ENCODE data around the gene MEPE. TPM values are rescaled to one million over a fixed set of nuclear protein-coding genes. Genes with fewer than 3 reads are reported as not detected.

Gene MEPE
- total and polyA plus RNA-seq, 2 of the 8 experiments (the other 6 are each of a cell fraction or from before 2014, with no cell fraction given), result not detected

GRCh38 chr4:87799301-87800113 lies 33.3 kb upstream of the MEPE start, which contains the start of gene IBSP:
Gene IBSP, plus strand, starts transcription at chr4:87799554. Its CDS starts 2,808 bp downstream, at chr4:87802362.
- no peak within 1 kb of the TSS for H2AK5ac ChIP-seq (ENCODE audit: low read depth, low read length)
- TF ChIP-seq CHD1 (IDR thresholded peaks at IDR 0.05; ENCODE audit: low read depth, low read length) (no peak), BCL11A (IDR thresholded peaks at IDR 0.05; ENCODE audit: low read depth in 2 of 2, low read length in 2 of 2) (no peak), ZNF274 (IDR thresholded peaks at IDR 0.05; ENCODE audit: borderline replicate concordance, extremely low read depth, low read length) (no peak), KDM1A (IDR thresholded peaks at IDR 0.05; ENCODE audit: borderline replicate concordance, low read length) (no peak), ASH2L (IDR thresholded peaks at IDR 0.05; ENCODE audit: low read length) (no peak), TCF12 (IDR thresholded peaks at IDR 0.05; ENCODE audit: low read depth, low read length) (no peak), YY1 (IDR thresholded peaks at IDR 0.05; ENCODE audit: low read depth, low read length) (no peak), NANOG (IDR thresholded peaks at IDR 0.05; ENCODE audit: insufficient read depth, low read depth, low read length, poor library complexity, severe bottlenecking) (no peak), HDAC2 (IDR thresholded peaks at IDR 0.05; ENCODE audit: borderline replicate concordance in 1 of 2, low read depth in 2 of 2, low read length in 2 of 2) (no peak), BACH1 (IDR thresholded peaks at IDR 0.05; ENCODE audit: low read length) (no peak), KDM4A (IDR thresholded peaks at IDR 0.05; ENCODE audit: low read depth, low read length, severe bottlenecking) (no peak)
- TF ChIP-seq, protein P1, sequence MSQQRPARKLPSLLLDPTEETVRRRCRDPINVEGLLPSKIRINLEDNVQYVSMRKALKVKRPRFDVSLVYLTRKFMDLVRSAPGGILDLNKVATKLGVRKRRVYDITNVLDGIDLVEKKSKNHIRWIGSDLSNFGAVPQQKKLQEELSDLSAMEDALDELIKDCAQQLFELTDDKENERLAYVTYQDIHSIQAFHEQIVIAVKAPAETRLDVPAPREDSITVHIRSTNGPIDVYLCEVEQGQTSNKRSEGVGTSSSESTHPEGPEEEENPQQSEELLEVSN (IDR thresholded peaks at IDR 0.05), result no peak

More at GRCh38 chr4:87799301-87800113, 33.3 kb upstream of the MEPE start, which contains the start of gene IBSP:
- Histone ChIP-seq H3K4me1 (replicated peaks in 1 of 4; ENCODE audit: control insufficient read depth in 3 of 4, insufficient read depth in 4 of 4, low read length in 3 of 4) (no peaks in the 10 kb centered on the region), H2AFZ (ENCODE audit: low read length) (no peak within 1 kb of the TSS), H4K8ac (ENCODE audit: extremely low read depth, insufficient read depth, low read length) (no peak within 1 kb of the TSS), H3K79me2 (ENCODE audit: control insufficient read depth in 1 of 2, insufficient read depth in 2 of 2, low read length in 2 of 2) (no peaks in the 10 kb centered on the region), H3K4me3 (ENCODE audit: extremely low read depth in 1 of 4, insufficient read depth in 2 of 4, low read depth in 3 of 4, low read length in 4 of 4) (no peak within 1 kb of the TSS), H3K9me3 (ENCODE audit: insufficient read depth in 2 of 2, low read depth in 1 of 2, low read length in 1 of 2) (no peaks in the 10 kb centered on the region), H2BK15ac (ENCODE audit: low read length) (no peak within 1 kb of the TSS), H3K23me2 (ENCODE audit: low read depth, low read length) (no peaks in the 10 kb centered on the region), H3K4ac (replicated peaks; ENCODE audit: insufficient read length, low read depth, low read length) (no peak within 1 kb of the TSS), H3K14ac (ENCODE audit: insufficient read length) (no peak within 1 kb of the TSS), H4K91ac (replicated peaks; ENCODE audit: insufficient read length, low read length) (no peak within 1 kb of the TSS), H2BK120ac (replicated peaks; ENCODE audit: low read depth, low read length) (no peak within 1 kb of the TSS), H4K20me1 (replicated peaks in 1 of 2; ENCODE audit: control insufficient read depth in 1 of 2, insufficient read depth in 2 of 2, low read length in 2 of 2) (no peaks in the 10 kb centered on the region), H3K23ac (ENCODE audit: insufficient read length) (no peak within 1 kb of the TSS), H3K27ac (ENCODE audit: low read depth, low read length) (no peak within 1 kb of the TSS), H3K36me3 (ENCODE audit: control insufficient read depth in 2 of 4, insufficient read depth in 4 of 4, low read length in 3 of 4) (no peaks in the 10 kb centered on the region), H4K5ac (ENCODE audit: insufficient read length, low read depth, low read length) (no peak within 1 kb of the TSS), H2BK5ac (ENCODE audit: low read depth, low read length) (no peak within 1 kb of the TSS), H3K18ac (ENCODE audit: extremely low read depth, low read length) (no peak within 1 kb of the TSS), H3K27me3 (replicated peaks in 1 of 4; ENCODE audit: control insufficient read depth in 3 of 4, extremely low read depth in 1 of 4, insufficient read depth in 3 of 4, low read length in 3 of 4) (no peaks in the 10 kb centered on the region), H3K4me2 (ENCODE audit: insufficient read depth in 1 of 2, low read depth in 2 of 2, low read length in 2 of 2) (no peak within 1 kb of the TSS), H2BK12ac (ENCODE audit: low read depth, low read length) (no peak within 1 kb of the TSS), H2BK20ac (ENCODE audit: low read length) (no peak within 1 kb of the TSS), H3K9ac (replicated peaks in 1 of 4; ENCODE audit: extremely low read depth in 1 of 4, low read depth in 3 of 4, low read length in 3 of 4) (no peak within 1 kb of the TSS), H3K79me1 (ENCODE audit: low read depth, low read length) (no peaks in the 10 kb centered on the region), H3K56ac (replicated peaks; ENCODE audit: insufficient read length, low read depth, low read length) (no peak within 1 kb of the TSS)
- FAIRE-seq (peak; percentile 13), DNase-seq (ENCODE audit: low read depth in 1 of 2, low spot score in 2 of 2) (no peak)
- 91% methylated on average over 4 of the region's 4 CpGs; no CpG with 5 or more reads in 1 of the 2 experiments for WGBS, 2 experiments (ENCODE audit: extremely low coverage in 1 of 2, insufficient coverage in 1 of 2, insufficient read length in 1 of 2, insufficient replicate concordance in 2 of 2, low coverage in 1 of 2, low lambda C conversion rate in 2 of 2, missing lambda C conversion rate in 1 of 2)
- ChIA-PET CTCF (ENCODE audit: partially characterized antibody) (interaction anchor here (0.6 kb wide), 1 partner anchor 102 kb away, joined by 3 read pairs; no protein-coding TSS in a partner anchor), POLR2A (ENCODE audit: partially characterized antibody) (no interaction called here)
